H9 (cell line): ENCODE data around the gene FAM83F. TPM values are rescaled to one million over a fixed set of nuclear protein-coding genes. Genes with fewer than 3 reads are reported as not detected.

Experiments used
- DNase-seq: peaks from one replicate; pipeline ENCODE4 v3.0.0-alpha.2; 2017
- H2AFZ ChIP-seq: one replicate; pipeline ENCODE4 v1.6.1; 2013; ENCODE audit warnings: mild to moderate bottlenecking, low read length, control low read depth, moderate library complexity
- H2AK5ac ChIP-seq: 2 replicates; pipeline ENCODE4 v1.6.1; 2013; ENCODE audit warnings: low read length, control low read depth, mixed read lengths; ENCODE audit not compliant: insufficient read length
- H2BK120ac ChIP-seq: one replicate; pipeline ENCODE4 v1.6.1; 2013; ENCODE audit warnings: low read depth, mild to moderate bottlenecking, low read length, control low read depth, inconsistent platforms; ENCODE audit not compliant: poor library complexity, severe bottlenecking
- H2BK12ac ChIP-seq: 2 replicates; pipeline ENCODE4 v1.6.1; 2013; ENCODE audit warnings: low read length, control low read depth, mixed read lengths, low read depth; ENCODE audit not compliant: insufficient read length
- H2BK15ac ChIP-seq: 2 replicates; pipeline ENCODE4 v1.6.1; 2013; ENCODE audit warnings: low read depth, low read length, control low read depth
- H2BK20ac ChIP-seq: one replicate; pipeline ENCODE4 v1.6.1; 2013; ENCODE audit warnings: low read depth, mild to moderate bottlenecking, low read length, control low read depth, inconsistent platforms; ENCODE audit not compliant: poor library complexity, severe bottlenecking
- H2BK5ac ChIP-seq: 2 replicates; pipeline ENCODE4 v1.6.1; 2013; ENCODE audit warnings: low read length, control low read depth, mixed read lengths; ENCODE audit not compliant: insufficient read length
- H3K14ac ChIP-seq: 2 replicates; pipeline ENCODE4 v1.6.1; 2013; ENCODE audit warnings: low read length, control low read depth; ENCODE audit not compliant: insufficient read depth
- H3K18ac ChIP-seq: 2 replicates; pipeline ENCODE4 v1.6.1; 2013; ENCODE audit warnings: low read depth, mild to moderate bottlenecking, mixed read lengths, low read length, control low read depth; ENCODE audit not compliant: insufficient read length
- H3K23ac ChIP-seq: 2 replicates; pipeline ENCODE4 v1.6.1; 2013; ENCODE audit warnings: low read length, control low read depth, mixed read lengths, low read depth; ENCODE audit not compliant: insufficient read length
- H3K23me2 ChIP-seq: 2 replicates; pipeline ENCODE4 v1.6.1; 2013; ENCODE audit warnings: low read depth, mild to moderate bottlenecking, mixed read lengths, low read length, control low read depth; ENCODE audit not compliant: insufficient read length, poor library complexity, severe bottlenecking
- H3K27ac ChIP-seq: 2 replicates; pipeline ENCODE4 v1.5.1; 2013; ENCODE audit warnings: low read length, control low read depth, mixed read lengths, low read depth; ENCODE audit not compliant: insufficient read length
- H3K27me3 ChIP-seq: 2 replicates; pipeline ENCODE4 v1.6.1; 2013; ENCODE audit warnings: low read length, control low read depth, inconsistent platforms; ENCODE audit not compliant: insufficient read depth
- H3K4ac ChIP-seq: 2 replicates; pipeline ENCODE4 v1.6.1; 2013; ENCODE audit warnings: low read depth, mild to moderate bottlenecking, control low read depth, inconsistent platforms, low read length, moderate library complexity
- H3K4me1 ChIP-seq: 2 replicates; pipeline ENCODE4 v1.6.1; 2013; ENCODE audit warnings: low read length, control low read depth, inconsistent platforms; ENCODE audit not compliant: insufficient read depth
- H3K4me2 ChIP-seq: 2 replicates; pipeline ENCODE4 v1.6.1; 2013; ENCODE audit warnings: low read length, control low read depth, mixed read lengths; ENCODE audit not compliant: insufficient read length, insufficient read depth
- H3K56ac ChIP-seq: 2 replicates; pipeline ENCODE4 v1.6.1; 2013; ENCODE audit warnings: low read depth, mild to moderate bottlenecking, mixed read lengths, low read length, control low read depth; ENCODE audit not compliant: insufficient read length
- H3K79me1 ChIP-seq: 2 replicates; pipeline ENCODE4 v1.6.1; 2013; ENCODE audit warnings: low read depth, mild to moderate bottlenecking, moderate library complexity, low read length, control low read depth, inconsistent platforms; ENCODE audit not compliant: insufficient read depth, poor library complexity, severe bottlenecking
- H3K79me2 ChIP-seq: 2 replicates; pipeline ENCODE4 v1.6.1; 2013; ENCODE audit warnings: low read length, control low read depth, inconsistent platforms; ENCODE audit not compliant: insufficient read depth
- H3K9ac ChIP-seq: 2 replicates; pipeline ENCODE4 v1.6.1; 2013; ENCODE audit warnings: low read length, control low read depth, mixed read lengths; ENCODE audit not compliant: insufficient read length; ENCODE audit errors: extremely low read depth
- H3K9me3 ChIP-seq: one replicate; pipeline ENCODE4 v1.6.1; 2013; ENCODE audit warnings: low read depth, low read length, inconsistent platforms; ENCODE audit not compliant: control insufficient read depth
- H3T11ph ChIP-seq: one replicate; pipeline ENCODE4 v1.6.1; 2013; ENCODE audit warnings: mild to moderate bottlenecking, low read length, control low read depth, inconsistent platforms
- H4K20me1 ChIP-seq: one replicate; pipeline ENCODE4 v1.6.1; 2013; ENCODE audit not compliant: control insufficient read depth, insufficient read length, insufficient read depth
- H4K5ac ChIP-seq: 2 replicates; pipeline ENCODE4 v1.6.1; 2013; ENCODE audit warnings: low read depth, mild to moderate bottlenecking, mixed read lengths, low read length, control low read depth; ENCODE audit not compliant: insufficient read length
- H4K8ac ChIP-seq: replicated peaks from 2 replicates; pipeline ENCODE4 v1.6.1; 2013; ENCODE audit warnings: low read length, control low read depth, mixed read lengths, low read depth; ENCODE audit not compliant: insufficient read length
- H4K91ac ChIP-seq: 2 replicates; pipeline ENCODE4 v1.6.1; 2013; ENCODE audit warnings: low read depth, mild to moderate bottlenecking, moderate library complexity, mixed read lengths, low read length, control low read depth; ENCODE audit not compliant: insufficient read length
- H3K27ac Mint-ChIP-seq, 3 experiments: 2 replicates in 2 of 3; 3 replicates in 1 of 3; pipeline ENCODE4 v1.8.0; 2020 to 2021; ENCODE audit warnings: mixed read lengths in 3 of 3, mild to moderate bottlenecking in 1 of 3, moderate library complexity in 1 of 3
- H3K27me3 Mint-ChIP-seq: 2 replicates; pipeline ENCODE4 v1.8.0; 2021; ENCODE audit warnings: low read depth, mild to moderate bottlenecking, moderate library complexity, mixed read lengths
- H3K36me3 Mint-ChIP-seq, 3 experiments: 2 replicates in 2 of 3; 3 replicates in 1 of 3; pipeline ENCODE4 v1.8.0; 2020 to 2021; ENCODE audit warnings: low read depth in 3 of 3, mixed read lengths in 3 of 3; ENCODE audit not compliant: insufficient read depth in 1 of 3
- H3K4me1 Mint-ChIP-seq, 2 experiments: 2 replicates each; pipeline ENCODE4 v1.8.0; 2020; ENCODE audit warnings: mixed read lengths in 2 of 2
- H3K4me3 Mint-ChIP-seq, 2 experiments: 2 replicates in 1 of 2; 3 replicates in 1 of 2; pipeline ENCODE4 v1.8.0; 2020 to 2021; ENCODE audit warnings: mild to moderate bottlenecking in 2 of 2, mixed read lengths in 2 of 2, moderate library complexity in 1 of 2
- H3K9me3 Mint-ChIP-seq, 2 experiments: 2 replicates in 1 of 2; 3 replicates in 1 of 2; pipeline ENCODE4 v1.8.0; 2020; ENCODE audit warnings: mild to moderate bottlenecking in 2 of 2, mixed read lengths in 2 of 2, moderate library complexity in 1 of 2
- WGBS: extraction: QIAGEN DNeasy Blood & Tissue Kit; methylation state at CpG from one replicate; pipeline ENCODE4 v1.1.7; 2013; ENCODE audit warnings: missing lambda C conversion rate, low lambda C conversion rate, mixed read lengths; ENCODE audit not compliant: insufficient read length; ENCODE audit errors: extremely low coverage; 5-methylcytosine and 5-hydroxymethylcytosine counted together
- long read RNA-seq: library from polyadenylated mRNA; unstranded; transcript quantifications from one replicate; pipeline ENCODE4 v2.0.0, GENCODE V29; 2020
- total RNA-seq: library from RNA; stranded (reverse); gene quantifications from 2 replicates; pipeline ENCODE4 v1.2.1, GENCODE V29; 2021
- TF ChIP-seq, protein P1 (sequence below): fragments of 200-600 bp; sonication (generic); conservative IDR thresholded peaks from 3 replicates; pipeline ENCODE4 v1.8.0; 2021; ENCODE audit warnings: antibody characterized with exemption, mild to moderate bottlenecking

FAM83F gene
- total RNA-seq: 17.4 and 19.6 TPM in 2 replicates
- long read RNA-seq, partial matches to known transcripts: 1 of 6 reads
- long read RNA-seq, other reads (novel, unspliced or antisense): 5 of 6 reads

DNA sequence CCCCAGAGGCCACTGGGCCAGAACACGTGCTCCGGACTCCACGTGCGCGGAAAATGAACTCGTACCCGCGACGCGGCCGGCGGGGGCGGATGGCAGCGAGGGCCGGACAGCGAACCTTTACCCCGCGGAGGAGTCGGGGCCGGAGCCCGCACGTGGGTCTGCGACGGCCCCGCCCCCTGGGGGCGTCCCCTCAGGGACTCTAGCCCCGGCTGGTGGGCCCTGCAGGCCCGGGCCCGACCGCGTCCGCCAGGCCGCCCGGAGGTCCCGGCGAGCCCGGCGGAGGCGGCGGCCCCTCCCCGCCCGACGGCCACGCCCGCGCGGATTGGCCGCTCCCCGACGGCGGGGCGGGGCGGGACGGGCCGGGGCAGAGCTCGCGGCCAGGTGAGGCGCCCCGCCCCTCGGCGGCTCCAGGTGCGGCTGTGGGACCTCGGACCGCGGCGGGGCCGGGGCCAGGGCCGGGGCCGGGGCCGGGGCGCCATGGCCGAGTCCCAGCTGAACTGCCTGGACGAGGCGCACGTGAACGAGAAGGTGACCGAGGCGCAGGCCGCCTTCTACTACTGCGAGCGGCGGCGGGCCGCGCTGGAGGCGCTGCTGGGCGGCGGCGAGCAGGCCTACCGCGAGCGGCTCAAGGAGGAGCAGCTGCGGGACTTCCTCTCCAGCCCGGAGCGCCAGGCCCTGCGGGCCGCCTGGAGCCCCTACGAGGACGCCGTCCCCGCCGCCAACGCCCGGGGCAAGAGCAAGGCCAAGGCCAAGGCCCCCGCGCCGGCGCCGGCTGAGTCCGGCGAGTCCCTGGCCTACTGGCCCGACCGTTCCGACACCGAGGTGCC, at the start of gene FAM83F:
Gene FAM83F, plus strand, starts transcription at position 389 of the 827 bp plus-strand sequence. Its CDS starts 89 bp downstream, at position 478.
- TF ChIP-seq, protein P1, sequence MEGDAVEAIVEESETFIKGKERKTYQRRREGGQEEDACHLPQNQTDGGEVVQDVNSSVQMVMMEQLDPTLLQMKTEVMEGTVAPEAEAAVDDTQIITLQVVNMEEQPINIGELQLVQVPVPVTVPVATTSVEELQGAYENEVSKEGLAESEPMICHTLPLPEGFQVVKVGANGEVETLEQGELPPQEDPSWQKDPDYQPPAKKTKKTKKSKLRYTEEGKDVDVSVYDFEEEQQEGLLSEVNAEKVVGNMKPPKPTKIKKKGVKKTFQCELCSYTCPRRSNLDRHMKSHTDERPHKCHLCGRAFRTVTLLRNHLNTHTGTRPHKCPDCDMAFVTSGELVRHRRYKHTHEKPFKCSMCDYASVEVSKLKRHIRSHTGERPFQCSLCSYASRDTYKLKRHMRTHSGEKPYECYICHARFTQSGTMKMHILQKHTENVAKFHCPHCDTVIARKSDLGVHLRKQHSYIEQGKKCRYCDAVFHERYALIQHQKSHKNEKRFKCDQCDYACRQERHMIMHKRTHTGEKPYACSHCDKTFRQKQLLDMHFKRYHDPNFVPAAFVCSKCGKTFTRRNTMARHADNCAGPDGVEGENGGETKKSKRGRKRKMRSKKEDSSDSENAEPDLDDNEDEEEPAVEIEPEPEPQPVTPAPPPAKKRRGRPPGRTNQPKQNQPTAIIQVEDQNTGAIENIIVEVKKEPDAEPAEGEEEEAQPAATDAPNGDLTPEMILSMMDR: no peak
- Histone ChIP-seq H4K91ac (no peak within 1 kb of the TSS), H3K27ac (no peak within 1 kb of the TSS), H3K23me2 (peaks cover 13% of the 10 kb centered on the region), H3K23ac (no peak within 1 kb of the TSS), H3K9ac (peak within 1 kb of the TSS; percentile 42), H3K56ac (no peak within 1 kb of the TSS), H2BK5ac (no peak within 1 kb of the TSS), H2BK15ac (no peak within 1 kb of the TSS), H2BK12ac (no peak within 1 kb of the TSS), H4K20me1 (no peaks in the 10 kb centered on the region), H3T11ph (no peak within 1 kb of the TSS), H3K9me3 (no peaks in the 10 kb centered on the region), H2AK5ac (no peak within 1 kb of the TSS), H4K8ac (no peak within 1 kb of the TSS), H3K79me2 (peaks cover 2% of the 10 kb centered on the region; the same call in 1 of the 2 replicates), H3K4me1 (peaks cover 15% of the 10 kb centered on the region), H2AFZ (no peak within 1 kb of the TSS), H3K27me3 (no peaks in the 10 kb centered on the region), H2BK120ac (no peak within 1 kb of the TSS), H3K14ac (peak within 1 kb of the TSS; percentile 92), H2BK20ac (no peak within 1 kb of the TSS), H3K79me1 (peaks cover 2% of the 10 kb centered on the region), H3K4ac (no peak within 1 kb of the TSS), H3K18ac (peak within 1 kb of the TSS; percentile 80), H3K4me2 (peak within 1 kb of the TSS; percentile 71), H4K5ac (no peak within 1 kb of the TSS)
- peak; percentile 74 for DNase-seq
- peaks cover 6% of the 10 kb centered on the region in 3 experiments; a peak in 4 of 7 replicates for H3K36me3 Mint-ChIP-seq
- peaks cover 47 to 49% of the 10 kb centered on the region in 2 experiments for H3K4me1 Mint-ChIP-seq
- no peaks in the 10 kb centered on the region for H3K9me3 Mint-ChIP-seq
- H3K4me3 Mint-ChIP-seq: peak within 1 kb of the TSS; percentile 70 to 83
- H3K27ac Mint-ChIP-seq: peak within 1 kb of the TSS in 1 of 3 experiments; percentile 59; a peak in 1 of 7 replicates
- peaks cover 42% of the 10 kb centered on the region for H3K27me3 Mint-ChIP-seq
- WGBS: no CpG with 5 or more reads among the region's 115 CpGs
